K562 (cell line): ENCODE measurements around the gene DALRD3. TPM values are rescaled to one million over a fixed set of nuclear protein-coding genes. Genes with fewer than 3 reads are reported as not detected.

Experiments
- ATAC-seq: fragments of 200-7000 bp; cut with Tn5 transposase; 3 replicates; pipeline ENCODE4 v1.9.1; 2020; ENCODE audit warnings: moderate library complexity
- BruUV-seq: library from RNA; stranded (reverse); fragments of 400-500 nt; replicated peaks from 2 replicates; lab custom pipeline; 2021; lab: Mats Ljungman, UMichigan
- CTCF ChIA-PET: fragments of 300-600 bp; formaldehyde crosslinking; extraction: SDS; loops from one replicate; lab custom pipeline; 2021; ENCODE audit warnings: low intra/inter-chr PET ratio; lab: Yijun Ruan, JAX
- POLR2A ChIA-PET: fragments of 300-600, 350-650 bp; sonication (Branson Sonifier 250); formaldehyde crosslinking; extraction: SDS; loops from one replicate; lab custom pipeline; 2021; ENCODE audit warnings: antibody characterized with exemption, inconsistent platforms; lab: Yijun Ruan, JAX
- DNase-seq, 4 experiments: peaks; one replicate each; pipeline versions ENCODE4 v3.0.0 to v3.0.0-alpha.2; 2011 to 2018; ENCODE audit warnings: low spot score in 3 of 4, mixed read lengths in 3 of 4; ENCODE audit errors: extremely low read depth in 1 of 4
- FAIRE-seq: peaks from 2 replicates; lab custom pipeline; 2011; peaks lifted over from hg19 to GRCh38; lab: Jason Lieb, UNC
- H2AFZ ChIP-seq: 2 replicates; pipeline ENCODE4 v1.6.0; 2011; ENCODE audit warnings: low read depth, low read length, control low read depth, inconsistent platforms
- H3K27ac ChIP-seq: fragments of 200-600 bp; 3 replicates; pipeline ENCODE4 v1.8.0; 2011; ENCODE audit warnings: low read depth, mild to moderate bottlenecking, control low read depth, inconsistent platforms, low read length, moderate library complexity, mixed read lengths; ENCODE audit errors: extremely low read depth
- H3K27me3 ChIP-seq, 2 experiments: fragments of 300-600 bp in 1 of 2; 2 replicates in 1 of 2; 3 replicates in 1 of 2; pipeline versions ENCODE4 v1.6.0 to v1.8.0; 2011; ENCODE audit warnings: inconsistent platforms in 2 of 2, low read length in 2 of 2, mild to moderate bottlenecking in 1 of 2, mixed read lengths in 1 of 2, moderate library complexity in 1 of 2; ENCODE audit not compliant: control insufficient read depth in 2 of 2, insufficient read depth in 2 of 2
- H3K36me3 ChIP-seq: fragments of 300-600 bp; 3 replicates; pipeline ENCODE4 v1.8.0; 2011; ENCODE audit warnings: mild to moderate bottlenecking, low read length, inconsistent platforms; ENCODE audit not compliant: control insufficient read depth, insufficient read depth
- H3K4me1 ChIP-seq, 2 experiments: fragments of 200-600 bp in 1 of 2; replicated peaks in 1 of 2; 2 replicates in 1 of 2; 3 replicates in 1 of 2; pipeline versions ENCODE4 v1.5.1 to v1.8.0; 2011; ENCODE audit warnings: inconsistent platforms in 2 of 2, low read length in 2 of 2, mild to moderate bottlenecking in 1 of 2, mixed read lengths in 1 of 2, moderate library complexity in 1 of 2; ENCODE audit not compliant: control insufficient read depth in 2 of 2, insufficient read depth in 2 of 2
- H3K4me2 ChIP-seq: 2 replicates; pipeline ENCODE4 v1.6.1; 2011; ENCODE audit warnings: low read length, control low read depth, inconsistent platforms, mixed read lengths; ENCODE audit not compliant: insufficient read depth
- H3K4me3 ChIP-seq: fragments of 200-600 bp; sonication (generic), shearing (Covaris generic); 2 replicates; pipeline ENCODE4 v1.5.1; 2016; ENCODE audit warnings: control low read depth, inconsistent platforms
- H3K79me2 ChIP-seq: fragments of 200-600 bp; 3 replicates; pipeline ENCODE4 v1.8.0; 2011; ENCODE audit warnings: low read length, inconsistent platforms; ENCODE audit not compliant: control insufficient read depth, insufficient read depth
- H3K9ac ChIP-seq, 2 experiments: 2 replicates each; pipeline versions ENCODE4 v1.6.0 to v1.6.1; 2011; ENCODE audit warnings: low read depth in 2 of 2, low read length in 2 of 2, control low read depth in 1 of 2, inconsistent platforms in 1 of 2, mild to moderate bottlenecking in 1 of 2, mixed read lengths in 1 of 2; ENCODE audit not compliant: insufficient read depth in 1 of 2
- H3K9me1 ChIP-seq: one replicate; pipeline ENCODE4 v1.6.0; 2011; ENCODE audit warnings: inconsistent platforms, mild to moderate bottlenecking, low read length, moderate library complexity; ENCODE audit not compliant: control insufficient read depth, insufficient read depth
- H3K9me3 ChIP-seq: replicated peaks from 2 replicates; pipeline ENCODE4 v1.5.1; 2011; ENCODE audit warnings: low read depth, low read length, inconsistent platforms; ENCODE audit not compliant: control insufficient read depth, insufficient read depth
- H4K20me1 ChIP-seq: replicated peaks from 2 replicates; pipeline ENCODE4 v1.6.1; 2011; ENCODE audit warnings: low read length, inconsistent platforms, mixed read lengths; ENCODE audit not compliant: control insufficient read depth, insufficient read depth
- ATF1 ChIP-seq, 2 experiments: fragments of 450-650 bp in 1 of 2; IDR thresholded peaks; 2 replicates each; pipeline ENCODE4 v1.6.1; 2016; ENCODE audit warnings: missing compliant biosample characterization in 1 of 2, missing genetic modification characterization in 1 of 2
- GABPB1 ChIP-seq: sonication (generic); formaldehyde crosslinking; IDR thresholded peaks from 2 replicates; pipeline ENCODE4 v1.8.0; 2022; ENCODE audit warnings: mild to moderate bottlenecking, missing genetic modification reagents
- HNRNPH1 ChIP-seq: fragments of 200-400 bp; formaldehyde crosslinking; optimal IDR thresholded peaks from 2 replicates; pipeline ENCODE3; 2017; ENCODE audit warnings: low read depth, mild to moderate bottlenecking, low read length, moderate library complexity
- KDM5B ChIP-seq: fragments of 200-600 bp; sonication (generic); IDR thresholded peaks from 2 replicates; pipeline ENCODE4 v1.6.1; 2012; ENCODE audit warnings: low read depth, mild to moderate bottlenecking, moderate library complexity, low read length, control low read depth, inconsistent platforms; ENCODE audit not compliant: insufficient replicate concordance
- MCM7 ChIP-seq, 2 experiments: fragments of 450-650 bp; IDR thresholded peaks; 2 replicates each; pipeline ENCODE4 v1.6.1; 2016 to 2018
- NFXL1 ChIP-seq: fragments of 450-650 bp; formaldehyde crosslinking; IDR thresholded peaks from 2 replicates; pipeline ENCODE4 v1.4.0; 2021; ENCODE audit warnings: mild to moderate bottlenecking
- PHF21A ChIP-seq: fragments of 450-650 bp; IDR thresholded peaks from 2 replicates; pipeline ENCODE4 v1.6.1; 2017; ENCODE audit warnings: low read depth, borderline replicate concordance
- RBBP5 ChIP-seq: fragments of 200-600 bp; sonication (generic); IDR thresholded peaks from 2 replicates; pipeline ENCODE4 v1.6.1; 2012; ENCODE audit warnings: borderline replicate concordance, mild to moderate bottlenecking, low read length, control low read depth, inconsistent platforms; ENCODE audit not compliant: insufficient read depth, poor library complexity, severe bottlenecking
- RBM39 ChIP-seq: fragments of 200-400 bp; formaldehyde crosslinking; optimal IDR thresholded peaks from 2 replicates; pipeline ENCODE3; 2018; ENCODE audit warnings: low read depth, low read length
- SIN3A ChIP-seq, 2 experiments: fragments of 150-350 bp in 1 of 2; IDR thresholded peaks; 2 replicates each; pipeline ENCODE4 v1.6.1; 2011 to 2016; ENCODE audit warnings: borderline replicate concordance in 2 of 2, low read depth in 2 of 2, low read length in 2 of 2, mild to moderate bottlenecking in 2 of 2, moderate library complexity in 2 of 2; ENCODE audit not compliant: control insufficient read depth in 1 of 2
- SMARCA4 ChIP-seq: fragments of 450-650 bp; IDR thresholded peaks from 2 replicates; pipeline ENCODE4 v1.6.1; 2016
- ZFX ChIP-seq: sonication (generic); formaldehyde crosslinking; IDR thresholded peaks from 2 replicates; pipeline ENCODE4 v1.8.0; 2022; ENCODE audit warnings: mild to moderate bottlenecking, missing genetic modification reagents, moderate library complexity
- ZNF316 ChIP-seq: fragments of 450-650 bp; IDR thresholded peaks from 2 replicates; pipeline ENCODE4 v1.6.1; 2016
- ZSCAN29 ChIP-seq: fragments of 450-650 bp; IDR thresholded peaks from 2 replicates; pipeline ENCODE4 v1.6.1; 2017
- WGBS: fragments of 100-300 bp; shearing (Covaris generic); methylation state at CpG from one replicate; pipeline ENCODE4 v1.1.6; 2016; ENCODE audit warnings: low coverage, mixed read lengths; ENCODE audit not compliant: insufficient coverage; ENCODE audit errors: missing lambda C conversion rate; 5-methylcytosine and 5-hydroxymethylcytosine counted together
- in situ Hi-C: fragments of 300-500 bp; cut with MboI; formaldehyde crosslinking; loops from 4 replicates; pipeline ENCODE4 v1.15.0; 2018; ENCODE audit warnings: inconsistent platforms, mixed read lengths
- intact Hi-C: fragments of 100-400 bp; cut with micrococcal nuclease; formaldehyde crosslinking; loops from 2 replicates; pipeline ENCODE4 v1.14.2; 2022
- polyA plus RNA-seq, 8 experiments: library from polyadenylated mRNA; depleted of rRNA in 4 of 8; stranded (reverse) in 5 of 8; unstranded in 3 of 8; fragments of >200 nt; fragmentation: Nextera tagmentation in 2 of 8; fragmentation: Illumina TruSeq in 1 of 8; extraction: Ambion mirVana in 2 of 8; extraction: Trizol in 1 of 8; gene quantifications; 2 replicates each; pipeline versions ENCODE4 v1.2.1 to v1.2.3, GENCODE V29; 2011 to 2014; ENCODE audit warnings: inconsistent platforms in 1 of 8, missing spikeins in 1 of 8
- total RNA-seq, 7 experiments: library from RNA; depleted of rRNA in 6 of 7; stranded (reverse); fragments of >200 nt in 6 of 7; fragmentation: Illumina TruSeq in 2 of 7; extraction: Trizol in 2 of 7; gene quantifications; 2 replicates each; pipeline versions ENCODE4 v1.2.1 to v1.2.3, GENCODE V29; 2011 to 2021; ENCODE audit warnings: low replicate concordance in 1 of 7
- TF ChIP-seq, protein P1 (sequence below): IDR thresholded peaks from 2 replicates; pipeline ENCODE4 v1.6.1; 2012; ENCODE audit warnings: low read depth, low read length, improper control_type of control experiment, borderline replicate concordance

The DALRD3 gene
- total and polyA plus RNA-seq, 9 of the 15 experiments (the other 6 are each of a cell fraction or from before 2014, with no cell fraction given) = 6.6 to 31.3 (median 14.4) TPM

- TF ChIP-seq ATF1 (CRISPR knock-in tag; IDR thresholded peaks at IDR 0.05) (no peak), ATF1 (tag; IDR thresholded peaks at IDR 0.05) (peak; percentile 13; the same call in 1 of the 2 replicates), SIN3A (IDR thresholded peaks at IDR 0.05; ENCODE audit: borderline replicate concordance in 2 of 2, control insufficient read depth in 1 of 2, low read depth in 2 of 2, low read length in 2 of 2) (peak in 1 of 2 experiments; percentile 53; a peak in 1 of 4 replicates), ZSCAN29 (peak; percentile 23; the same call in 1 of the 2 replicates), KDM5B (peak; percentile 73)
- TF ChIP-seq, all 486 proteins: peak for 31
These were observed 2.2 kb upstream of the DALRD3 start (continued) for GRCh38 chr3:49020330-49021212.

- Histone ChIP-seq H3K4me2 (peak overlapping the region; percentile 92), H3K4me1 (peaks cover 8 to 57% of the 10 kb centered on the region in 2 experiments; a peak in 4 of 5 replicates), H3K9ac (peak overlapping the region; percentile 98 to 99), H3K9me1 (peaks cover 3% of the 10 kb centered on the region), H3K9me3 (no peaks in the 10 kb centered on the region), H3K27me3 (no peaks in the 10 kb centered on the region), H3K27ac (peak overlapping the region; percentile 99), H4K20me1 (0 out of 2 replicates have a peak, but pooled peaks cover 10% of the 10 kb centered on the region), H3K79me2 (peaks cover 69% of the 10 kb centered on the region), H2AFZ (no peak overlapping the region), H3K36me3 (peaks cover 42% of the 10 kb centered on the region; the same call in 2 of the 3 replicates), H3K4me3 (peak overlapping the region; percentile 74)
- CTCF ChIA-PET = no interaction called here
- intact Hi-C loops = loop anchor here (10.0 kb wide), 1 partner anchor 145 kb away; the partner anchor contains the start of gene CCDC71
- DNase-seq = no peak
- WGBS = under 1% methylated on average over 12 of the region's 12 CpGs
- in situ Hi-C loops = no loop called here
- BruUV-seq = no TSS peak
- FAIRE-seq = no peak
- TF ChIP-seq GABPB1 (CRISPR knock-in tag) (0 out of 2 replicates have a peak, but pooled peaks have one; percentile 18), HNRNPH1 (no peak), MCM7 (IDR thresholded peaks at IDR 0.05) (no peak), RBM39 (no peak), ZNF316 (no peak), SMARCA4 (no peak), ZFX (CRISPR knock-in tag) (peak; percentile 56; the same call in 1 of the 2 replicates), NFXL1 (no peak), RBBP5 (peak; percentile 25), PHF21A (no peak)
- TF ChIP-seq, protein P1, sequence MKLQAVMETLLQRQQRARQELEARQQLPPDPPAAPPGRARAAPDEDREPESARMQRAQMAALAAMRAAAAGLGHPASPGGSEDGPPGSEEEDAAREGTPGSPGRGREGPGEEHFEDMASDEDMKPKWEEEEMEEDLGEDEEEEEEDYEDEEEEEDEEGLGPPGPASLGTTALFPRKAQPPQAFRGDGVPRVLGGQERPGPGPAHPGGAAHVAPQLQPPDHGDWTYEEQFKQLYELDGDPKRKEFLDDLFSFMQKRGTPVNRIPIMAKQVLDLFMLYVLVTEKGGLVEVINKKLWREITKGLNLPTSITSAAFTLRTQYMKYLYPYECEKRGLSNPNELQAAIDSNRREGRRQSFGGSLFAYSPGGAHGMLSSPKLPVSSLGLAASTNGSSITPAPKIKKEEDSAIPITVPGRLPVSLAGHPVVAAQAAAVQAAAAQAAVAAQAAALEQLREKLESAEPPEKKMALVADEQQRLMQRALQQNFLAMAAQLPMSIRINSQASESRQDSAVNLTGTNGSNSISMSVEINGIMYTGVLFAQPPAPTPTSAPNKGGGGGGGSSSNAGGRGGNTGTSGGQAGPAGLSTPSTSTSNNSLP = no peak
- no peak for ATAC-seq
- POLR2A ChIA-PET = interaction anchor here (0.5 to 8.4 kb wide), 10 partner anchors 9 to 452 kb away, joined by 3 to 104 read pairs (median 6); partner anchors contain the start of genes ARIH2, IMPDH2, QRICH1 and WDR6
These were observed 1.6 kb upstream of the DALRD3 start for GRCh38 chr3:49019941-49020329.
